NCI-H2107 treated with DMSO at 0.1 percent for 48 hours (cell line): Measurements from ENCODE around the gene PRELID2.
A peak's percentile ranks its signal among the peaks of the same experiment; 100 is the strongest.
"Not testable (repeated sequence)": the region's sequence is repeated elsewhere in the genome, so short reads cannot be mapped to it uniquely, and the experiment has no call there.

Source experiments
- DNase-seq: peaks from one replicate; lab custom pipeline; 2025; ENCODE audit not compliant: unreplicated experiment; lab: John Stamatoyannopoulos, UW

Gene PRELID2

GRCh38 chr5:145798503-145798902 lies 36.6 kb downstream of the PRELID2 start:
- DNase-seq: not testable (repeated sequence)

DNA sequence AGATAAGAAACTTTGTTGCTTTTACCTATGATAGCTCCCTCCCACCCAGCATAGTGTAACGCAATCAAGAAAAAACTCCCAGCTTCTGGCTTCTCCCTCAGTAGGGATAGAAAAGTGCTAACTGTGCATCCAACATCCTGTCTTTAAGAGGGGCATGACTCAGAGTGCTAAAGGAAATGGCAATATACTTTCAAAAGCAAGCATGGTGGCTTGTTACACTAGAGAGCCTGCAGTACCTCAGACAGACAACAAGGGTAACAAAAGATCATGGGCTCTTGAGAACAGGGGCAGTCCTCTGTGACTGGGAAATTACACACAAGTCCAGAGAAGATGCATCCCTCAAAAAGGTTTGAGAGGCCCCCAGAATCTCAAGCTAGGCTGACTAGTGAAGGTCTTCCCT lies 37.8 kb downstream of the PRELID2 start:
- no peak for DNase-seq

- DNase-seq: no peak
Measured at GRCh38 chr5:145796318-145796717, 38.8 kb downstream of the PRELID2 start.

- DNase-seq: no peak
Measured at GRCh38 chr5:145793574-145793973, 41.6 kb downstream of the PRELID2 start.

DNA sequence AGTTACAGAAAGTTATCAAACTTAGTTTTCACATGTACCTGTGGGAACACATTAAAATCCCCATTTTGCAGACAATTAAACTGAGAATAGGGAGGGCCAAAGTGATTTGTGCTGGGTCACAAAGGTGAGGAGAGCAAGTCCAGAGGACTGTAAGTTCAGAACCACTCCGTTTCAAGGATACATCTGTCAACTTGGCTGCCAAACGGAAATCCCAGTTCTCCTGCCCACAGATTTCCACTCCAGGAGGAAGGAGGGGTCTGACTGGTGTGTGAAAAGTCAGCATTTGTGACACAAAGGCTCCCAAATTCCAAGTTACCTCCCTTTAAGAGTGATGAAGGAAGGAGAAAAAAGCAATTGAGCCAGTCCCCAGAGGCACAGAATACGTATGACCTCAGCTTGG lies 42.3 kb downstream of the PRELID2 start:
- DNase-seq: no peak

- no peak for DNase-seq
Measured at GRCh38 chr5:145791866-145792265, 43.3 kb downstream of the PRELID2 start.

- no peak for DNase-seq
Measured at GRCh38 chr5:145787996-145788395, 47.1 kb downstream of the PRELID2 start.

DNA sequence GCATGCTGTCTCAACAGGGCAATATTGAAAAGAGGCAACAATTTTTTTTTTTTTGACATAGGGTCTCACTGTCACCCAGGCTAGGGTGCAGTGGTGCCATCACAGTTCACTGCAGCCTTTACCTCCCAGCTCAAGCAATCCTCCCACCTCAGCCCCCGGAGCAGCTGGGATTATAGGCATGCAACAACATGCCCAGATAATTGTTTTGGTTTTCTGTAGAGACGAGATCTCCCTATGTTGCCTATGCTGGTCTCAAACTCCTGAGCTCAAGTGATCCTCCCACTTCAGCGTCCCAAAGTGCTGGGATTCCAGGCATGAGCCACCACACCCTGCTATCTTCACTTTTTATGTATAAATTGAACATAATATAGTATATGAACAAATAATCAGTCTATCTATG lies 47.6 kb downstream of the PRELID2 start:
- no peak for DNase-seq

GRCh38 chr5:145787001-145787400 lies 48.1 kb downstream of the PRELID2 start:
- DNase-seq: no peak

DNA sequence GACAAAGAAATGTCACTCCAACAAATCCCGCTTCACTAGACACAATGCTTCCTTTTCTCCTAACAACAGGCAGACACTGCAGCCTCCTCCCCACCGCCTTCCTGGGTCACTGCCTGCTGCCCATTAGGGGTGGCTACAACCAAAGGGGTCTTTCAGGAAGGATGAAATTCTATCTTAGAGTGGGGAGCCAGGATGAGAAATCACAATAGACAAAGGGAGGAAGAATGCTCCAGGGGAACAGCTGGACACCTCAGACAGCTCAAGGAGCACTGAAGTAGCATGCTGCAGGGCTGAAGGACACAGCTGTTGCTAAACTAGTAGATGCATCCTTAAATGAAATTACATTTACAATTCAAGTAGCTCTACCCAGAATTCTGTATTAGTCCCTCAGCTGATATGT lies 54.2 kb downstream of the PRELID2 start:
- DNase-seq: no peak

DNA sequence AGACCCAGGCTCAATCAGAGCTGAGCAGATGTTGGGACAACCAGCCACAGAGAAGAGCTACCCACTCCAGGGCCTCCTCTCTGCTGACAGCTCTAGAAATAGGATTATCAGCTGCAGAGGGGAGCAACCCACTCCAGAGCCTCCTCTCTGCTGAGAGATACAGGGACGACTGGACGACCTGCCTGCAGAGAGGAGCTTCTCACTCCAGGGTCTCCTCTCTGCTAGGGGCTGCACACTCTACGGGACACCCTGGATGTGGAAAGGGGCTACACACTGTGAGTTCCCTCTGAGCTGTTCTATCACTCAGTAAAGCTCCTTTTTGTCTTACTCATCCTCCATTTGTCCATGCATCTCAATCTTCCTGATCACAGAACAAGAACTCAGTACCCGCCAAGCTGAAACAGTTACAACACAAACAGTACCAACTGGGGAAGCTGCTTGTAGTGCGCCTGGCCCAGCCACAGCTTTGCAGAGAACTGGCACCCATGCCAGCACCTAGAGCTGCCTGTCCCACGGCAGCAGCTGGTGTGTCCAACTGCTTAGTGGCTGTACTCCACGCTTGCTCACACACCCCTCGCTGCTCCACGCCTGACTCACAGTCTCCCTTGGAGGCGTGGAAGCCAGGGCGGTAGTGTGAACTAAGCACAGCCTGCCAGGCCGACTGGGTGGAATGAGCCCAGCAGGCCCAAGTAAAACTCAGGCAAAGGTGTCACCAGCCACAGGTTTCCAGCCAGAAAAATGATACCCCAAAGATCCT lies 56.8 kb downstream of the PRELID2 start:
- no peak for DNase-seq

DNA sequence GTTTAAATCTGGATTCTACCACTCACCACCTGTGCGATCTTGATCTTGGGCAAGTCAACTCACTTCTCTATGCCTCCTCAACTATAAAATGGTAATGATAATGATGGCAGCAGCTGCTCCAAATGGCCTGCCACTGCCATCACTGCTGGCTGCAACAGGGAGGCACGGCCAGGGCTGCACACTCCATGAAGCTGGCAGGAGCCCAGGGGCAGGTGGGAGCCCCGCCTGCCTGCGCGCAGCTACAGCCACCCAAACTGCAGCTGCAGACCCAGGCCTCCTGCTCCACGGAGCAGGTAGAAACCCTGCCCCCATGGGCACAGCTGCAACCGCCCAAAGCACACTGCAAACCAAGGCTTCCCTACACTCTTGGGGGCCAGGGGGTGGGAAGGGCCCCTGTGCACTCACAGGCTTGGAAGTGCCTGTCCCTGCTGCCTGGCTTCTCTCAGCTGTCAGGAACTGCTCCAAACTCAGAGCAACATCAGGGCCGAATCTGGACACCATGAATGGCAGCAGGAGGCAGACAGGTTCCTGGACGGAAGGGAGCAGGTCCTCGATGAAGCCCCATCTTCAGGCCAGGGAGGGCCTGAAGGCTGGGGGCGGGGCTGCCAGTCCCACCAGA lies 57.6 kb downstream of the PRELID2 start:
- DNase-seq: no peak

GRCh38 chr5:145776886-145777285 lies 58.3 kb downstream of the PRELID2 start:
- no peak for DNase-seq

GRCh38 chr5:145775893-145776444 lies 59.2 kb downstream of the PRELID2 start:
- DNase-seq: no peak

DNA sequence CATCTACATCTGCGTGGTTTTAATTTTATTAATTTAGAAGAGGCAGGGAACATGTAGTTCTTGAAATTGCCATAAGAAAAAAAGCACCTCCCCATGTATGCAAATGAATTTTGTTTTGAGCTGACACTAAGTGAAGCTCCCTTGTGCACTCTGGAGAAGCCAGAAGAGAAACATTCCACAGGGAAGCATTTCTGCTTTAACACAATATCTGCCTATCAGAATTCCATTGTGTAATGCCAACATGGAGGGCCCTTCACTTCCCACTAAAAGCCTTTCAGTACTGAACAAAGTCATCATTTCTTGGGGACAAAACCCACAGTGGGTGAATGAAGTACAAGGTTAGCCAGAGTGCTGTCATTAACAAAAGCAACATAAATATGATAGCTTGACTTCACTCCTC lies 59.7 kb downstream of the PRELID2 start:
- DNase-seq: peak; percentile 38

DNA sequence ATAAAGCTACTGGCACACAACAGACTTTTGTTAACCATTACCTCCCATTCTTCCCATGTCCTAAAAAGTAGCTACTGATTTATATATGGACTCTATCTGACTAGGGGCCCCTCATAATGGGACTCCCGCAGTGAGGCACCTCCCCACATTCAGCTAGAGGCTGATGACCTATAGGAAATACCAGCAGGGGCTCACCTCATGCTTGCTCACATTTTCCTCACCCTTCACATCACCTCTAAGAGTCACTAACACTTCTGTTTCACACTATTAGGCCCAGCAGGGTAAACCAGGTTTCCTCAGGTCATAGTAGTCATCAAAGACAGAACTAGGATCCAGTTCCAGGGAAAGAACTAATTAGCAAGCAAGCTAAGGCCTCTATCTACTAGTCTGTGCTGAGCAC lies 60.7 kb downstream of the PRELID2 start:
- no peak for DNase-seq

DNA sequence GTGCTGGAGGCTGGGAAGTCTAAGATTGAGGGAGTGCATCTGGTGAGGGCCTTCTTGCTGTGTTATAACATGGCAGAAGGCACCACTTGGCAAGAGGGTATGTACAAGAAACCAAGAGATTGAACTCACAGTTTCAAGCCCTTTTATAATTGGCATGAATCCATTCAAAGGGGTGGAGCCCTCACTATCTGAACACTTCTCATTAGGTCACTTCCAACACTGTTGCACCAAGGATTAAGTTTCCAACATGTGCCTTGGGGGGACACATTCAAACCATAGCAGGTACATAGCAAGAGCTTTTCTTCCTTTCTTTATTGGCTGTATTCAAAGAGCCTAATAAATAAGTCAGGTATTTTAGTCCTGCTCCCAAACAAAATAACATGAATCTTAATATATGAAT lies 62.7 kb downstream of the PRELID2 start:
- no peak for DNase-seq

GRCh38 chr5:145768863-145769262 lies 66.3 kb downstream of the PRELID2 start:
- DNase-seq: peak; percentile 1

DNA sequence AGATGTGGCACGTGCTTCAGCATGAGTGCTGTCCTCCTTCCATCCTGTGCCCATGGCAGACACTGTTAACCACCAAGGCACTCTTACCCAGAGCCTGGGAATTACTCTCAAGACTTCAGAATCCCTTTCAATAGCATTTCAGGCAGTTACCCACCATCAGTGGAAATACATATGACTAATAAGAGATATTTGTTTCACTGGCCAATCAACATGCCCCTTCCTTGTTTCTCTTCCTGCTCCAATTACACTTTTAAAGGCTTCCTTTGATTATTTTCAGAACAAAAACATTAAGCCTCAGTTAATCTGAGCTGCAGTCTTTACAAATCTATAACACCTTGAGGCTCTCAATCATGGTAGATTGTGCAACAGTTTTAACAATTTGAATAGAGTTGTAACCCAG lies 70.8 kb downstream of the PRELID2 start:
- no peak for DNase-seq

- DNase-seq: no peak
Measured at GRCh38 chr5:145762833-145763232, 72.3 kb downstream of the PRELID2 start.

- no peak for DNase-seq
Measured at GRCh38 chr5:145761254-145761653, 73.9 kb downstream of the PRELID2 start.

GRCh38 chr5:145760660-145761059 lies 74.5 kb downstream of the PRELID2 start:
- no peak for DNase-seq

DNA sequence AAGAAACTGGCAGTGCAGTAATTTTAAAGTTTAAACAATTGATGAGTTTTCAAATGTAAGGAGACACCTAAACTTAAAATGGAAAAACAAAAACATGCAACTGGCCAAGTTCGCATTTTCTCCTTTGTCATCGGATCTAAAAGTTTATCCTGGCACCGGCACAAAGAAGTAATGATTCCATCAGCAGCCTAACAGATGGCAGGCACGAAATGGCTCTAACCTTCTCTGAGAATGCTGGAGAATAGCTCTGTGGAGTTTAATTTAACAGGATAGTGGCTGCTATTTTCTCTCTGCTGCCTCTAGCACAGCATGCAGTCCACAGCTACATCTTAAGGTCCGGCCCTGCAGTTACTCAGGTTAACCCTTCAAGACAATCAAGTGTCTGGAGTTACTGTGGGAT lies 82.2 kb downstream of the PRELID2 start:
- DNase-seq: no peak
